ENCODE data around the gene IGSF1.

DNA sequence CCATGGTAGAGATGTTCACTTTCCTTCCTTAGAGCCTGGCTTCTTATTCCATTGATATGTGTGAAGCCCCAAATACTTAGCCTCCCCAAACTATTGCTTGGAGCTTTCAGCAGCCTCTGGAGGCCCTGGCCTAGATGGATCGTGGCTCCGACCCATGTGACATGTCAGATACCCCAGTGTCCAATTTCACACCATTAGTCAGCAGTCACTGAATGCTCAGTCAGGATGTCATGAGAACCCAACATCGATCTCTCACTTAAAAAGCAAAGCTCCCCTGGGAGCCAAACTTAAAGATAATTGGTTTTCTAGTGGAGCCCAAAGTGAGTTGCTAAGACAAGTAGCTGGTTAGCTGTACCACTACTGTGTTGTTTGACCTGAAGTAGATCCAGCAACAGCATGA, 41.6 kb upstream of the IGSF1 start:
- TF ChIP-seq, protein P1, sequence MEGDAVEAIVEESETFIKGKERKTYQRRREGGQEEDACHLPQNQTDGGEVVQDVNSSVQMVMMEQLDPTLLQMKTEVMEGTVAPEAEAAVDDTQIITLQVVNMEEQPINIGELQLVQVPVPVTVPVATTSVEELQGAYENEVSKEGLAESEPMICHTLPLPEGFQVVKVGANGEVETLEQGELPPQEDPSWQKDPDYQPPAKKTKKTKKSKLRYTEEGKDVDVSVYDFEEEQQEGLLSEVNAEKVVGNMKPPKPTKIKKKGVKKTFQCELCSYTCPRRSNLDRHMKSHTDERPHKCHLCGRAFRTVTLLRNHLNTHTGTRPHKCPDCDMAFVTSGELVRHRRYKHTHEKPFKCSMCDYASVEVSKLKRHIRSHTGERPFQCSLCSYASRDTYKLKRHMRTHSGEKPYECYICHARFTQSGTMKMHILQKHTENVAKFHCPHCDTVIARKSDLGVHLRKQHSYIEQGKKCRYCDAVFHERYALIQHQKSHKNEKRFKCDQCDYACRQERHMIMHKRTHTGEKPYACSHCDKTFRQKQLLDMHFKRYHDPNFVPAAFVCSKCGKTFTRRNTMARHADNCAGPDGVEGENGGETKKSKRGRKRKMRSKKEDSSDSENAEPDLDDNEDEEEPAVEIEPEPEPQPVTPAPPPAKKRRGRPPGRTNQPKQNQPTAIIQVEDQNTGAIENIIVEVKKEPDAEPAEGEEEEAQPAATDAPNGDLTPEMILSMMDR (IDR thresholded peaks at IDR 0.05; ENCODE audit: low read depth, low read length, poor library complexity, severe bottlenecking), result no peak
- no peak for TF ChIP-seq EZH2phosphoT487 (IDR thresholded peaks at IDR 0.05; ENCODE audit: borderline replicate concordance, low read length)

All from DOHH2 (cell line).